HCT116 (cell line): ENCODE measurements around the gene TP63. TPM values are rescaled to one million over a fixed set of nuclear protein-coding genes. Genes with fewer than 3 reads are reported as not detected.

Source experiments
- ATAC-seq: fragments of 200-7000 bp; cut with Tn5 transposase; 2 replicates; pipeline ENCODE4 v1.9.1; 2020; ENCODE audit warnings: mild to moderate bottlenecking, moderate library complexity
- BruUV-seq: library from RNA; stranded (reverse); fragments of 400-500 nt; replicated peaks from 2 replicates; lab custom pipeline; 2021; lab: Mats Ljungman, UMichigan
- CTCF ChIA-PET: fragments of 300-600 bp; sonication (Branson Sonifier 250); formaldehyde crosslinking; loops from one replicate; lab custom pipeline; 2021; ENCODE audit warnings: antibody characterized with exemption; lab: Charles Lee
- POLR2A ChIA-PET: fragments of 300-600, 350-600 bp; sonication (Branson Sonifier 250); formaldehyde crosslinking; loops from one replicate; lab custom pipeline; 2021; ENCODE audit warnings: antibody characterized with exemption; lab: Charles Lee
- RAD21 ChIA-PET, 2 experiments: fragments of 300-600 bp; sonication (Branson Sonifier 250); formaldehyde crosslinking; loops; one replicate each; lab custom pipeline; 2023; ENCODE audit warnings: low total read pairs in 2 of 2; ENCODE audit not compliant: uncharacterized antibody in 2 of 2, unreplicated experiment in 2 of 2, low non-redundant PET in 1 of 2; lab: Charles Lee
- DNase-seq: peaks from one replicate; pipeline ENCODE4 v3.0.0-alpha.2; 2010; ENCODE audit warnings: low read depth, low spot score
- H2AFZ ChIP-seq: fragments of 200-600 bp; shearing (Covaris generic), sonication (generic); 2 replicates; pipeline ENCODE4 v1.6.1; 2017; ENCODE audit warnings: low read depth, mixed run types, mixed read lengths, antibody characterized with exemption, low read length; ENCODE audit not compliant: poor library complexity, severe bottlenecking
- H3K27ac ChIP-seq: 2 replicates; pipeline ENCODE4 v1.5.1; 2012; ENCODE audit warnings: low read depth, low read length
- H3K27me3 ChIP-seq: fragments of 200-600 bp; sonication (generic); 2 replicates; pipeline ENCODE4 v1.6.1; 2016; ENCODE audit warnings: mixed run types, low read length, mixed read lengths; ENCODE audit not compliant: insufficient read depth
- H3K36me3 ChIP-seq, 2 experiments: fragments of 200-500 bp in 1 of 2; fragments of 200-600 bp in 1 of 2; sonication (Bioruptor generic) in 1 of 2; sonication (generic) in 1 of 2; 2 replicates each; pipeline versions ENCODE4 v1.5.1 to v1.6.1; 2014 to 2016; ENCODE audit warnings: low read length in 2 of 2, inconsistent platforms in 1 of 2, mixed read lengths in 1 of 2, mixed run types in 1 of 2; ENCODE audit not compliant: insufficient read depth in 2 of 2, control insufficient read depth in 1 of 2
- H3K4me1 ChIP-seq, 2 experiments: fragments of 200-600 bp in 1 of 2; sonication (generic) in 1 of 2; 2 replicates each; pipeline versions ENCODE4 v1.5.1 to v1.6.1; 2012 to 2017; ENCODE audit warnings: low read length in 2 of 2, inconsistent platforms in 1 of 2, mild to moderate bottlenecking in 1 of 2, mixed read lengths in 1 of 2, mixed run types in 1 of 2, moderate library complexity in 1 of 2; ENCODE audit not compliant: insufficient read depth in 2 of 2, control insufficient read depth in 1 of 2
- H3K4me2 ChIP-seq: fragments of 200-600 bp; sonication (generic); 2 replicates; pipeline ENCODE4 v1.6.1; 2017; ENCODE audit warnings: mixed run types, low read length, mixed read lengths
- H3K4me3 ChIP-seq, 2 experiments: fragments of 200-600 bp in 1 of 2; sonication (generic) in 1 of 2; replicated peaks in 1 of 2; 2 replicates each; pipeline ENCODE4 v1.5.1; 2011 to 2016; ENCODE audit warnings: low read length in 2 of 2, control low read depth in 1 of 2, low read depth in 1 of 2, mild to moderate bottlenecking in 1 of 2, mixed read lengths in 1 of 2, mixed run types in 1 of 2
- H3K79me2 ChIP-seq: fragments of 200-600 bp; sonication (generic); 2 replicates; pipeline ENCODE4 v1.6.1; 2017; ENCODE audit warnings: mild to moderate bottlenecking, mixed run types, low read length, moderate library complexity, mixed read lengths; ENCODE audit not compliant: insufficient read depth
- H3K9ac ChIP-seq: fragments of 200-600 bp; sonication (generic); 2 replicates; pipeline ENCODE4 v1.6.1; 2016; ENCODE audit warnings: low read length, mixed read lengths
- H3K9me2 ChIP-seq: fragments of 200-600 bp; sonication (generic), shearing (Covaris generic); 2 replicates; pipeline ENCODE4 v1.6.1; 2017; ENCODE audit warnings: mixed run types, mild to moderate bottlenecking, moderate library complexity; ENCODE audit not compliant: insufficient read depth
- H3K9me3 ChIP-seq, 2 experiments: fragments of 200-500 bp in 1 of 2; fragments of 200-600 bp in 1 of 2; sonication (Bioruptor generic) in 1 of 2; sonication (generic) in 1 of 2; 2 replicates each; pipeline ENCODE4 v1.6.1; 2014 to 2017; ENCODE audit warnings: low read length in 2 of 2, mixed read lengths in 2 of 2, inconsistent platforms in 1 of 2, low read depth in 1 of 2, mild to moderate bottlenecking in 1 of 2, mixed run types in 1 of 2, moderate library complexity in 1 of 2; ENCODE audit not compliant: control insufficient read depth in 1 of 2, insufficient read depth in 1 of 2
- H4K20me1 ChIP-seq: fragments of 200-600 bp; sonication (generic), shearing (Covaris generic); 2 replicates; pipeline ENCODE4 v1.6.1; 2017; ENCODE audit warnings: mixed run types, mild to moderate bottlenecking, moderate library complexity; ENCODE audit not compliant: insufficient read depth
- ELF1 ChIP-seq: IDR thresholded peaks from 2 replicates; pipeline ENCODE4 v1.6.1; 2012; ENCODE audit warnings: low read depth, borderline replicate concordance
- EZH2phosphoT487 ChIP-seq: fragments of 200-600 bp; IDR thresholded peaks from 2 replicates; pipeline ENCODE4 v1.6.1; 2018; ENCODE audit warnings: antibody characterized with exemption, borderline replicate concordance
- SRF ChIP-seq: IDR thresholded peaks from 2 replicates; pipeline ENCODE4 v1.6.1; 2012; ENCODE audit warnings: low read depth
- YY1 ChIP-seq: IDR thresholded peaks from 2 replicates; pipeline ENCODE4 v1.6.1; 2011; ENCODE audit warnings: low read length, low read depth, moderate library complexity, mild to moderate bottlenecking; ENCODE audit not compliant: insufficient replicate concordance; ENCODE audit errors: extremely low read depth
- intact Hi-C: fragments of 100-400 bp; cut with micrococcal nuclease; formaldehyde crosslinking; loops from 2 replicates; pipeline ENCODE4 v1.10.0; 2022
- total RNA-seq: library from RNA; stranded (reverse); gene quantifications from one replicate; pipeline ENCODE4 v1.2.1, GENCODE V29; 2021; ENCODE audit not compliant: unreplicated experiment
- TF ChIP-seq, protein P1 (sequence below): IDR thresholded peaks from 2 replicates; pipeline ENCODE4 v1.6.1; 2012; ENCODE audit warnings: low read depth

The TP63 gene
- total RNA-seq, 1 experiment from 2014 or later, result not detected

DNA sequence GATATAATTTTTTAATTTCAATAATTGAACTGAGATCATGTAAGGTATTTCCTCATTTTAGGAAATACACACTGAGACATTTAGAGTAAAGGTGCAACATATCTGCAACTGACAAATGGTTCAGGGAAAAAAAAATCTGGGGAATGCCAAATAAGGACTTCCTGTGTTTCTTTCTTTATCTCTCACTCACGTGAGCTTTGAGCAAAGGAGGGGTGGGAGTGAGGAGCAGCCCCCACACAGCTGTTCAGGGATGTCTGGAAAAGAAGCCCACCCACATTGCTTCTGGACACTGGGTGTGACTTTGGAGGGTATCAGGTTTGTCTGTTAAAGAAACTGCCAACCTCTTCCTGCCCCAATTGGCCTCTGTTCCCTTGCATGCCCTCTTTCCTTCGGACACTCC, 5.6 kb upstream of the TP63 start:
- POLR2A ChIA-PET, result no interaction called here
- Histone ChIP-seq H3K9me2 (no peaks in the 10 kb centered on the region), H3K27me3 (no peaks in the 10 kb centered on the region), H3K79me2 (no peaks in the 10 kb centered on the region), H3K4me1 (no peaks in the 10 kb centered on the region), H3K4me2 (no peak overlapping the region)
- no peak for DNase-seq
- TF ChIP-seq SRF, result peak; percentile 65
- no peak for TF ChIP-seq ELF1
- TF ChIP-seq, all 23 proteins: peak for 1
- BruUV-seq, result no TSS peak
- ChIA-PET CTCF (no interaction called here), RAD21 (no interaction called here)
- Histone ChIP-seq H3K9me3 (no peaks in the 10 kb centered on the region), H3K36me3 (no peaks in the 10 kb centered on the region), H3K27ac (no peak overlapping the region), H3K4me3 (no peak overlapping the region), H2AFZ (no peak overlapping the region), H3K9ac (no peak overlapping the region), H4K20me1 (no peaks in the 10 kb centered on the region)
- intact Hi-C loops, result no loop called here
- no peak for ATAC-seq

- ChIA-PET POLR2A (no interaction called here), RAD21 (no interaction called here)
Measured at GRCh38 chr3:189626286-189626685, 4.9 kb upstream of the TP63 start.

More at GRCh38 chr3:189626286-189626685, 4.9 kb upstream of the TP63 start:
- no TSS peak for BruUV-seq
- H4K20me1 ChIP-seq, result no peaks in the 10 kb centered on the region
- no peaks in the 10 kb centered on the region for H3K9me3 ChIP-seq
- no peak overlapping the region for H3K4me2 ChIP-seq
- H2AFZ ChIP-seq, result no peak overlapping the region
- no peak overlapping the region for H3K9ac ChIP-seq
- no peaks in the 10 kb centered on the region for H3K27me3 ChIP-seq
- H3K4me3 ChIP-seq, result no peak overlapping the region
- ATAC-seq, result no peak
- H3K9me2 ChIP-seq, result no peaks in the 10 kb centered on the region
- H3K36me3 ChIP-seq, result no peaks in the 10 kb centered on the region
- H3K79me2 ChIP-seq, result no peaks in the 10 kb centered on the region
- DNase-seq, result no peak
- no peaks in the 10 kb centered on the region for H3K4me1 ChIP-seq
- CTCF ChIA-PET, result no interaction called here
- intact Hi-C loops, result no loop called here
- TF ChIP-seq EZH2phosphoT487 (no peak), YY1 (no peak), ELF1 (no peak)
- TF ChIP-seq, protein P1, sequence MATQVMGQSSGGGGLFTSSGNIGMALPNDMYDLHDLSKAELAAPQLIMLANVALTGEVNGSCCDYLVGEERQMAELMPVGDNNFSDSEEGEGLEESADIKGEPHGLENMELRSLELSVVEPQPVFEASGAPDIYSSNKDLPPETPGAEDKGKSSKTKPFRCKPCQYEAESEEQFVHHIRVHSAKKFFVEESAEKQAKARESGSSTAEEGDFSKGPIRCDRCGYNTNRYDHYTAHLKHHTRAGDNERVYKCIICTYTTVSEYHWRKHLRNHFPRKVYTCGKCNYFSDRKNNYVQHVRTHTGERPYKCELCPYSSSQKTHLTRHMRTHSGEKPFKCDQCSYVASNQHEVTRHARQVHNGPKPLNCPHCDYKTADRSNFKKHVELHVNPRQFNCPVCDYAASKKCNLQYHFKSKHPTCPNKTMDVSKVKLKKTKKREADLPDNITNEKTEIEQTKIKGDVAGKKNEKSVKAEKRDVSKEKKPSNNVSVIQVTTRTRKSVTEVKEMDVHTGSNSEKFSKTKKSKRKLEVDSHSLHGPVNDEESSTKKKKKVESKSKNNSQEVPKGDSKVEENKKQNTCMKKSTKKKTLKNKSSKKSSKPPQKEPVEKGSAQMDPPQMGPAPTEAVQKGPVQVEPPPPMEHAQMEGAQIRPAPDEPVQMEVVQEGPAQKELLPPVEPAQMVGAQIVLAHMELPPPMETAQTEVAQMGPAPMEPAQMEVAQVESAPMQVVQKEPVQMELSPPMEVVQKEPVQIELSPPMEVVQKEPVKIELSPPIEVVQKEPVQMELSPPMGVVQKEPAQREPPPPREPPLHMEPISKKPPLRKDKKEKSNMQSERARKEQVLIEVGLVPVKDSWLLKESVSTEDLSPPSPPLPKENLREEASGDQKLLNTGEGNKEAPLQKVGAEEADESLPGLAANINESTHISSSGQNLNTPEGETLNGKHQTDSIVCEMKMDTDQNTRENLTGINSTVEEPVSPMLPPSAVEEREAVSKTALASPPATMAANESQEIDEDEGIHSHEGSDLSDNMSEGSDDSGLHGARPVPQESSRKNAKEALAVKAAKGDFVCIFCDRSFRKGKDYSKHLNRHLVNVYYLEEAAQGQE, result no peak
- no peak overlapping the region for H3K27ac ChIP-seq
